ENCODE results near the gene CCDC14.
"Not testable (repeated sequence)": the region's sequence is repeated elsewhere in the genome, so short reads cannot be mapped to it uniquely, and the experiment has no call there.

CCDC14 gene

DNA sequence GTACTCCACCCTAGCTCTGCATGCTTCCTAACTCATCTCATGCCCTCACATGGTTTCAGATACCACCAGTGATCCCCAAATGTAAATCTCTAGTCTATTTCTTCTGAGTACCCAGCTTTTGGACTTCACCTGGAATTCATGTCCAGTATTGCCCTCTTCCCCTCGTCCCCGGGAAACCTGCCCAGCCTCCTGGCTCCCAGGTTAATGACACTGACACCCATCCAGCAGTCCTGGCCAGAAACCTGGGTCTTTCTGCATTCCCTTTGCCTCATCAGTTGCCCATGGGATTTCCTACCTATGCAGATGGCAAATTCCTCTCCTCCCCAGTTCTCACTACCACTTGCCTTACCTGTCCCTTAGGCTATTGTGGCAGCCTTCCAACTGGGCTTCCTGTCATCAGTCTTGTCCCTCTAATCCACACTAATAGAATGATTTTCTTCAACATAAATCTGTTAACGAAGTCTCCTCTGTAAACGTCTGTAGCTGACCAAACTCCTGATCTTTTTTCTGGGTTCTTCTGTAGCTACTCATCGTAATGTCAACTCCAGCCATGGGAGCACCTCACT, 61.6 kb downstream of the CCDC14 start:
- no peak for DNase-seq (ENCODE audit: low spot score)

DNA sequence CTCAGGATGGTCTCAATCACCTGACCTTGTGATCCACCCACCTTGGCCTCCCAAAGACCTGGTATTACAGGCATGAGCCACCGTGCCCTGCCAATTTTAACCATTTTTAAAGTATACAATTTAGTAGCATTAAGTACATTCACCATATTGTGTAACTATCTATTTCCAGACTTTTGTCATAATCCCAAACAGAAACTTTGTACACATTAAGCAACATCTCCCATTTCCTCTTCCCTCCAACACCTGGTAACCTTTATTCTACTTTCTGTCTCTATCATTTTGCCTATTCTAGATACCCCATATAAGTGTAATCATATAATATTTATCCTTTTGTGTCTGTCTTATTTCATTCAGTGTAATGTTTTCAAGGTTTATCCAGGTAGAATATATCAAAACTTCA, 68.0 kb downstream of the CCDC14 start:
- no peak for DNase-seq (ENCODE audit: low spot score)

- DNase-seq (ENCODE audit: low spot score) = no peak
These were observed 68.8 kb downstream of the CCDC14 start for GRCh38 chr3:123892195-123892594.

DNA sequence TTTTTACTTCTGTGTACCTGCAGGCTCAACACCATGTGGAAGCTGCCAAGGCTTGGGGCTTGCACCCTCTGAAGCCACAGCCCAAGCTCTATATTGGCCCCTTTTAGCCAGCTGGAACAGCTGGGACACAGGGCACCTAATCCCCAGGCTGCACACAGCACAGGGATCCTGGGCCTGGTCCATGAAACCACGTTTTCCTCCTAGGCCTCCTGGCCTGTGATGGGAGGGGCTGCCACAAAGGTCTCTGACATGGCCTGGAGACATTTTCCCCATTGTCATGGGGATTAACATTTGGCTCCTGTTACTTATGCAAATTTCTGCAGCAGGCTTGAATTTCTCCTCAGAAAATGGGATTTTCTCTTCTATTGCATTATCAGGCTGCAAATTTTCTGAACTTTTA, 70.0 kb downstream of the CCDC14 start:
- not testable (repeated sequence) for DNase-seq (ENCODE audit: low spot score)

DNA sequence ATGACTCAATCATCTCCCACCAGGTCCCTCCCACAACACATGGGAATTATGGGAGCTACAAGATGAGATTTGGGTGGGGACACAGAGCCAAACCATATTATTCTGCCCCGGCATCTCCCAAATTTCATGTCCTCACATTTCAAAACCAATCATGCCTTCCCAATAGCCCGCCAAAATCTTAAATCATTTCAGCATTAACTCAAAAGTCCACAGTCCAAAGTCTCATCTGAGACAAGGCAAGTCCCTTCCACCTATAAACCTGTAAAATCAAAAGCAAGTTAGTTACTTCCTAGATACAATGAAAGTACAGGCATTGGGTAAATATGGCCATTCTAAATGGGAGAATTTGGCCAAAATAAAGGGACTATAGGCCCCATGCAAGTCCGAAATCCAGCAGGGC, 70.9 kb downstream of the CCDC14 start:
- not testable (repeated sequence) for DNase-seq (ENCODE audit: low spot score)

GRCh38 chr3:123884993-123885392, 76.0 kb downstream of the CCDC14 start:
- DNase-seq (ENCODE audit: low spot score) = no peak

GRCh38 chr3:123884203-123884831, 76.7 kb downstream of the CCDC14 start, which contains the start of gene MYLK:
MYLK (minus strand) TSS chr3:123884332; CDS start chr3:123793841, 90,491 bp downstream.
- peak; percentile 96 for DNase-seq (ENCODE audit: low spot score)

DNA sequence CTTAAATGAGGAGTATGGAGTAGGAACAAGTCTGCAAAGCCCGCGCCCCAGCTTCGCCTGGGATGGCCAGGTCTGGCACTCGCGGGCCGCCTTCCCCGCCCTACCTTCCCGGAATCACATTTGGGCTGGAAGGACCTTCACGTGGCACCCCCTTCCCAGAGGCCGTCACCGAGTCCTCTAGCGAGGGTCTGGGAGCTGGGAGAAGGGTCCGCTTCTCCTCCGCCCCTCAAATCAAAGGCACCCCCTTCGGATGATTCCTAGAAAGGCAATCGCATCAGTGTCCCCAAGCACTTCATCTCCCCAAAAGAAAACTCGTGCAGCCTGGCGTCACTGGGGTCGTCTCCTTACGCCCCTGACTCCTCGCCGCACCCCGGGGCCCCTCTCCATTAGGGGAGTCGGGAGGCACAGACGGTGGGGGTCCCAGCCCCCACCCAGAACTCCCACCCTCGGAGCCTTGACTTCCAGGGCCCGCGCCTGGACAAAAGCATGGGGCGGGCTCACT, 77.3 kb downstream of the CCDC14 start:
- DNase-seq (ENCODE audit: low spot score) = peak; percentile 37

GRCh38 chr3:123883111-123883510, 77.9 kb downstream of the CCDC14 start:
- no peak for DNase-seq (ENCODE audit: low spot score)

DNA sequence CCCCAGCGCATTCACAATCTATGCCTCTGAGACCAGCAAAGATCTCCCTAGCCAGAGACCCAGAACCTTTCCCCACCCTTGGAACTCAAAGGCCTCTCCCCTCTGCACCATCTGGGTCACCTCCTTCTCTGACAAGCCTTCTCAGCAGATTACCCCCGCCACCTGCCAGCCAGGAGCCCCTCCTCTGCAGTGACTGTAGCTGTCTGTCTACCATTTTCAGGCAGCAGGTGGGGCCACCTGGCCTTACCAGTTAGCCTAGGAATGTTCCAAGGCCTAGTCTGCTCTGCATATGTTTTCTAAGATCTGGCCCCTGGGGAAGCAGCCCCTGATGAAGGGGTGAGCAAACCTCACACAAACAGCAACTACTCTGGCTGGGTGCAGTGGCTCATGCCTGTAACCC, 79.3 kb downstream of the CCDC14 start:
- DNase-seq (ENCODE audit: low spot score) = no peak

GRCh38 chr3:123880998-123881561, 79.9 kb downstream of the CCDC14 start:
- DNase-seq (ENCODE audit: low spot score) = peak; percentile 47

GRCh38 chr3:123878807-123879206, 82.2 kb downstream of the CCDC14 start:
- DNase-seq (ENCODE audit: low spot score) = no peak

GRCh38 chr3:123877965-123878364, 83.1 kb downstream of the CCDC14 start:
- DNase-seq (ENCODE audit: low spot score) = no peak

DNA sequence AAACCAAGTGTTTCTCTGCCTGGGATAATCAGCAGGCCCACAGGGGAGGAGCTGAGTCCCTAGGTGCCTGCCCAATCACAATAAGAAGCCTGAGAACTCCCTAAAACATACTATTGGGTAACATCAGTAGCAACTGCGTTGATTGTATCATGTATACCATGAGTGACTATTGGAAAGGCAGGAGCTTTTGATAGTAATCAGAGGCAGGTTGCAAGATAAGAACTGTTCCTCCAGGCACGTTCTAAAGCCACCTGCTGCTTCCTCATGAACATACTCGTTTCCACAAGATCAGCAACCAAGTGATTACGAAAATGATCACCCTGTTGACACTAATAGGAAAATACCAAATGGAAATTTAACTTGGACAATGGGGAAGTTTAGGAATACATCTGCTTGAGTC, 83.6 kb downstream of the CCDC14 start:
- no peak for DNase-seq (ENCODE audit: low spot score)

GRCh38 chr3:123876858-123877257, 84.2 kb downstream of the CCDC14 start:
- DNase-seq (ENCODE audit: low spot score) = no peak

- no peak for DNase-seq (ENCODE audit: low spot score)
These were observed 88.4 kb downstream of the CCDC14 start for GRCh38 chr3:123872621-123873020.

- DNase-seq (ENCODE audit: low spot score) = no peak
These were observed 89.1 kb downstream of the CCDC14 start for GRCh38 chr3:123871946-123872345.

DNA sequence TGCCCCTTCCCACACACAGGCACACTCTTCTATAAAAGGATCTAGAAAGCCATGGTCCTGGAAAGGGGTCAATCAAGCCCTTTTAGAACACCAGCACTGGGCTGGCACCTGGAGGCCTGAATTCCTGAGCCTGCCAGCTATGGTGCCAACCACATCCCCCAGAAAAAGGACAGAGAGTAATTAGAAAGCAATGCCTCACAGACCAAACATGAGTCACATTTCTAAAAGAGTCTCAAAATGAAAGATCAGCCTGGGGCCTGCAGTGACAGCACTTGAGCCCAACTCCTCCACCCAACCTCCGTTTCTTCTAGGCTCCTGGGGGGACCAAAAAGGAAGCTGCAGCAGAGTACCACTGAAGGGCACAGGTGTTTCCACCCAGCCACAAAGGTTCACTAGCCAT, 91.0 kb downstream of the CCDC14 start:
- peak; percentile 79 for DNase-seq (ENCODE audit: low spot score)

- DNase-seq (ENCODE audit: low spot score) = no peak
These were observed 91.9 kb downstream of the CCDC14 start for GRCh38 chr3:123869165-123869564.

DNA sequence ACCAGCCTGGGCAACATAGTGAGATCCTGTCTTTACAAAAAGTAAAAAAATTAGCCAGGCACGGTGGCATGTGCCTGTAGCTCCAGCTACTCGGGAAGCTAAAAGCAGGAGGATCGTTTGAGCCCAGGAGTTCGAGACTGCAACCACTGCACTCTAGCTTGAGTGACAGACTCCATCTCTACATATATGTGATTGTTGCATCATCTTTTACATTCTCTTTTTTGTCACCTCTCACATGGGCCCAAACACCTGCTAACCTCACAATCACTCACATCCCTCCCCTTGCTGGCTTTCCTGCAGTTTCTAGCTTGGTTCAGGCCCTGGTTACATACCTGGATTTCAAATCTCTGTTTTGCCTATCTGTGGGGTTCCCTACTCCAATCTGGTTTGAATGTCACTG, 96.3 kb downstream of the CCDC14 start:
- no peak for DNase-seq (ENCODE audit: low spot score)

Measured in AG20443 (cell line).